22Rv1 (cell line): ENCODE results near the gene FARS2.

Experiments
- ZFX ChIP-seq: fragments of 450-650 bp; IDR thresholded peaks from 2 replicates; pipeline ENCODE4 v1.6.1; 2017; ENCODE audit warnings: antibody characterized with exemption, borderline replicate concordance
- TF ChIP-seq, protein P1 (sequence below): fragments of 450-650 bp; IDR thresholded peaks from 2 replicates; pipeline ENCODE4 v1.5.1; 2017; ENCODE audit warnings: mild to moderate bottlenecking

DNA sequence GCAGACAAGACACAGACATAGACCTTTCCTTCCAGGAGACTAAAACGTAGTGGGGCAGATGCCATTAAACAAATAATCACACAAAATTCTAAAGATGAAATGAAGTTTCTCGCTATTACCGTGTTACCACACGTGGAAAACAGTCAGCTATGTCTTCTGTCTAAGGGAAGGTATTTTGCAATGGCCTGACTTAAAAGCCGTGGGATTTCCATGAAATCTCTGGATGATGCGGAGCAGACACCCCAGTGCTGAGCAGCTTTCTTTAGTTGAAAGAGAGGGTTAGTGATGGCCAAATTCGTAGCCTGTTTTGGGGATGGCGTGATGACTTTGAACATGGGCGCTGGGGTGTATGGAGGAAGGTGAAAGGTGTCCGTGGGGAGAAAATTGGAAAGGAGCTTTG is 463.6 kb downstream of the FARS2 start:
- TF ChIP-seq, protein P1, sequence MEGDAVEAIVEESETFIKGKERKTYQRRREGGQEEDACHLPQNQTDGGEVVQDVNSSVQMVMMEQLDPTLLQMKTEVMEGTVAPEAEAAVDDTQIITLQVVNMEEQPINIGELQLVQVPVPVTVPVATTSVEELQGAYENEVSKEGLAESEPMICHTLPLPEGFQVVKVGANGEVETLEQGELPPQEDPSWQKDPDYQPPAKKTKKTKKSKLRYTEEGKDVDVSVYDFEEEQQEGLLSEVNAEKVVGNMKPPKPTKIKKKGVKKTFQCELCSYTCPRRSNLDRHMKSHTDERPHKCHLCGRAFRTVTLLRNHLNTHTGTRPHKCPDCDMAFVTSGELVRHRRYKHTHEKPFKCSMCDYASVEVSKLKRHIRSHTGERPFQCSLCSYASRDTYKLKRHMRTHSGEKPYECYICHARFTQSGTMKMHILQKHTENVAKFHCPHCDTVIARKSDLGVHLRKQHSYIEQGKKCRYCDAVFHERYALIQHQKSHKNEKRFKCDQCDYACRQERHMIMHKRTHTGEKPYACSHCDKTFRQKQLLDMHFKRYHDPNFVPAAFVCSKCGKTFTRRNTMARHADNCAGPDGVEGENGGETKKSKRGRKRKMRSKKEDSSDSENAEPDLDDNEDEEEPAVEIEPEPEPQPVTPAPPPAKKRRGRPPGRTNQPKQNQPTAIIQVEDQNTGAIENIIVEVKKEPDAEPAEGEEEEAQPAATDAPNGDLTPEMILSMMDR = no peak
- TF ChIP-seq ZFX = no peak
